ENCODE data around the gene AGAP6.
"Not testable (repeated sequence)": the region's sequence is repeated elsewhere in the genome, so short reads cannot be mapped to it uniquely, and the experiment has no call there.

AGAP6 gene

GRCh38 chr10:50019279-50019678 lies 31.1 kb downstream of the AGAP6 start:
- DNase-seq (ENCODE audit: low read depth); H3K4me3 ChIP-seq (ENCODE audit: low read length): not testable (repeated sequence)

GRCh38 chr10:50020451-50021024 lies 32.3 kb downstream of the AGAP6 start:
- not testable (repeated sequence) for H3K4me3 ChIP-seq (ENCODE audit: low read length); DNase-seq (ENCODE audit: low read depth)

DNA sequence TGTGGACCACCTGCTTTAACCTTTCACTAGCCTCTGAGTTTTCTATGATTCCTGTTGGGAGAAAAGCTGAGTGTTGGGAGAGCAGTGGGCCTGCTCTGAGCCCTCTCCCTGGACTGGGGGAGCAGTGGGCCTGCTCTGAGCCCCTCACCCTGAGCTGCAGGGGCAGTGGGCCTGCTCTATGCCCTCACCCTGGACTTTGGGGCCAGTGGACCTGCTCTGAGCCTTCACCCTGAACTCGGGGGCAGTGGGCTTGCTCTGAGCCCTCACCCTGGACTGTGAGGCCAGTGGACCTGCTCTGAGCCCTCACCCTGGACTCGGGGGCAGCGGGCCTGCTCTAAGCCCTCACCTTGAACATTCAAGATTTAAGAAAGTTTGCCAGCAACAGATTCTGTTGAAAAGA lies 33.4 kb downstream of the AGAP6 start:
- TF ChIP-seq, protein P1, sequence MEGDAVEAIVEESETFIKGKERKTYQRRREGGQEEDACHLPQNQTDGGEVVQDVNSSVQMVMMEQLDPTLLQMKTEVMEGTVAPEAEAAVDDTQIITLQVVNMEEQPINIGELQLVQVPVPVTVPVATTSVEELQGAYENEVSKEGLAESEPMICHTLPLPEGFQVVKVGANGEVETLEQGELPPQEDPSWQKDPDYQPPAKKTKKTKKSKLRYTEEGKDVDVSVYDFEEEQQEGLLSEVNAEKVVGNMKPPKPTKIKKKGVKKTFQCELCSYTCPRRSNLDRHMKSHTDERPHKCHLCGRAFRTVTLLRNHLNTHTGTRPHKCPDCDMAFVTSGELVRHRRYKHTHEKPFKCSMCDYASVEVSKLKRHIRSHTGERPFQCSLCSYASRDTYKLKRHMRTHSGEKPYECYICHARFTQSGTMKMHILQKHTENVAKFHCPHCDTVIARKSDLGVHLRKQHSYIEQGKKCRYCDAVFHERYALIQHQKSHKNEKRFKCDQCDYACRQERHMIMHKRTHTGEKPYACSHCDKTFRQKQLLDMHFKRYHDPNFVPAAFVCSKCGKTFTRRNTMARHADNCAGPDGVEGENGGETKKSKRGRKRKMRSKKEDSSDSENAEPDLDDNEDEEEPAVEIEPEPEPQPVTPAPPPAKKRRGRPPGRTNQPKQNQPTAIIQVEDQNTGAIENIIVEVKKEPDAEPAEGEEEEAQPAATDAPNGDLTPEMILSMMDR (conservative IDR thresholded peaks at IDR 0.05; ENCODE audit: low read length): no peak
- no peak for DNase-seq (ENCODE audit: low read depth)
- H3K4me3 ChIP-seq (ENCODE audit: low read length): no peak overlapping the region

DNA sequence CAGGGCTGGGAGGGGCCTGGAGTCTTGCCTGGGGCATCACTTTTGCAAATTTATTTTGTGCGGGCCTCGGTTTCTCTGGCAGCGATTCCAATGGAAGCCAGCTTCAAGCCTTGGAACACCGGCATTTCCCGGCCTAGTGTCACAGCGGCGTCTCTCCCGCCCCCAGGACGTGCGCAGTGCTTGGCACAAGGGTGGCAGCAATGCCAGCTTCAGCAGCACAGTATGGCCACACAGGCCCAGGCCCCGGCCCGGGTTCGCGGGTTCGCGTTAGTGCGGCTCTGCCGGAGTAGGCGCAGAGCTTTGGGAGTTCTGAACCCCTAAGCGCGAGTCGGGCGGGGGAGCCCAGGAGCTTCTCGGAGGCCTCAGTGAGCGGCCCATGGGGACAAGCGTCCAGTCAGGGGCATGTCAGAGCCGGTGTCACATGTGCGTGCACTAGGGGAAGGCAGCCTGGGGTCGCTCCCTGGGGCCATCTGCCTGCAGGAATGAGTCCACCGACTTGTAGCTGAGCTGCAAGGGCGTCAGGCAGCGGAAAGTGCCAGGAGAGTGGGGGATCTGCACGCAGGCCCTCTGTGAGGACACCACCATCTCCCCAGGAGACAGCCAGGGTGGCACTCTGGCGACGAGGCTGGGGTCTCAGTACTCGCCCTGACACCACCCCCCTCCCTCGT lies 36.6 kb downstream of the AGAP6 start:
- DNase-seq (ENCODE audit: low read depth); H3K4me3 ChIP-seq (ENCODE audit: low read length): not testable (repeated sequence)

DNA sequence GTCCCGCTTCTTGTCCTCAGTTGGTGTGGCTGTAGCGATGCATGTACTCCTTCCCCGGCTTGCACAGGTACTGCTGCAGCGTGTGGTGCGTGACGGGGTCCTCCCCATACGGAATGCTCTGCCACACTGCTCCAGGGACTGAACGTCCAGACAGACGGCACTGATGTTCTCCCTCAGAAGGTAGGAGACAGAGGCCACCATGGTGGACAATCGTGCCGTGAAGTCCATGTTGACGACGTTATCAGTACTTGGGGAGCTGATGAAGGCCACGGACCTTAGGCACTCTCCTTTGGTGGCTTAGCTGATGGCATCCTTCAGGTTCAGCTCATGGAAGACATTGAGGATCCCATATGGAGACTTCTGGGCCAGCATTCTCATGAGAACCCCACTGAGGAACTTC lies 37.4 kb downstream of the AGAP6 start:
- no peak for DNase-seq (ENCODE audit: low read depth)
- no peak overlapping the region for H3K4me3 ChIP-seq (ENCODE audit: low read length)
- TF ChIP-seq, protein P1 (conservative IDR thresholded peaks at IDR 0.05; ENCODE audit: low read length): no peak

GRCh38 chr10:50027195-50027594 lies 39.0 kb downstream of the AGAP6 start:
- TF ChIP-seq, protein P1 (conservative IDR thresholded peaks at IDR 0.05; ENCODE audit: low read length): no peak
- H3K4me3 ChIP-seq (ENCODE audit: low read length): no peak overlapping the region
- DNase-seq (ENCODE audit: low read depth): no peak

DNA sequence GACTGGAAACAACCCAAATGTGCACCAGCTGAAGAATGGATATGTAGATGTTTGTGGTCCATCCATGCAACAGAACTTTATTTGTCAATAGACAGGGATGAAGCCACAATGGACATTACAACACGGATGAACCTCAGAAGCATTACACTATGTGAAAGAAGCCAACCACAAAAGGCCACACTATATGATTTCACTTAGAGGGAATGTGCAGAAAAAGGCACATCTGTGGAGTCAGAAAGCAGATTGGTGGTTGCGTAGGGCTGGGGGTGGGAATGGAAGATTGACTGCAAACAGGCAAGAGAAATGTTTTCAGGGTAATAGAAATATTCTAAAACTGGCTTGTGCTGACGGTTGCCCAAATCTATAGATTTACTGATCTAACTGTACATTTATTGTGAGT lies 45.3 kb downstream of the AGAP6 start:
- H3K4me3 ChIP-seq (ENCODE audit: low read length): no peak overlapping the region
- DNase-seq (ENCODE audit: low read depth): peak; percentile 94
- TF ChIP-seq, protein P1 (conservative IDR thresholded peaks at IDR 0.05; ENCODE audit: low read length): no peak

- peak; percentile 51 for DNase-seq (ENCODE audit: low read depth)
- not testable (repeated sequence) for H3K4me3 ChIP-seq (ENCODE audit: low read length)
These were observed 47.1 kb downstream of the AGAP6 start for GRCh38 chr10:50035337-50035736.

GRCh38 chr10:50044941-50045664 lies 56.9 kb downstream of the AGAP6 start:
- TF ChIP-seq, protein P1 (conservative IDR thresholded peaks at IDR 0.05; ENCODE audit: low read length): no peak
- DNase-seq (ENCODE audit: low read depth): peak; percentile 68
- no peak overlapping the region for H3K4me3 ChIP-seq (ENCODE audit: low read length)

GRCh38 chr10:50046457-50046856 lies 58.3 kb downstream of the AGAP6 start:
- H3K4me3 ChIP-seq (ENCODE audit: low read length): not testable (repeated sequence)
- DNase-seq (ENCODE audit: low read depth): peak; percentile 88

DNA sequence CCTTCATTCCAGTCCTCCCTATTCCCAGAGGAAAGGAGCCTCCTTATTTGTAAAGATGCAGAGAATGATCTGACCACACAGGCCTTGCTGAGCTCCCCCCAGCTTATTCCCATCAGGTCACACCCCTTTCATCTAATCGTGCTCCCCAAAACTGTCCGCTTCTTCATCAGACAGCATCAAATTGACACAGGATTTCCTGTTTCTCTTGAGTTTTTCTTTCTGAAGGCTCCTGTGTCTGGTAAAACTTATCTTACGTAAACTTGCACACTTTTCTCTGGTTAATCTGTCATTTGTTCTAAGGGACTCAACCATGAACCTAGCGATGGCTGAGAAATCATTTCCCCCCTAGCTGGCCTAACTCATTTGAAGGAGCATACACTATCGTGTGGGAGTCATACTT lies 59.4 kb downstream of the AGAP6 start:
- not testable (repeated sequence) for H3K4me3 ChIP-seq (ENCODE audit: low read length); DNase-seq (ENCODE audit: low read depth)

- peak; percentile 56 for DNase-seq (ENCODE audit: low read depth)
- H3K4me3 ChIP-seq (ENCODE audit: low read length): not testable (repeated sequence)
These were observed 63.9 kb downstream of the AGAP6 start for GRCh38 chr10:50051995-50052660.
